ENCODE data around the gene RERE.
"Not testable (repeated sequence)": the region's sequence is repeated elsewhere in the genome, so short reads cannot be mapped to it uniquely, and the experiment has no call there.

RERE gene

GRCh38 chr1:8388732-8389562 lies 428.5 kb downstream of the RERE start:
- Histone ChIP-seq H3K4me3 (no peak overlapping the region), H3K9ac (ENCODE audit: insufficient read length) (no peak overlapping the region), H3K36me3 (ENCODE audit: insufficient read depth, low read length) (peaks cover 27% of the 10 kb centered on the region), H3K9me3 (ENCODE audit: low read depth, low read length) (no peaks in the 10 kb centered on the region), H3K27ac (no peak overlapping the region)
- no peak for DNase-seq (ENCODE audit: low read depth, low spot score)
- TF ChIP-seq FOXP2 (optimal IDR thresholded peaks at IDR 0.05; ENCODE audit: control extremely low read depth, extremely low read length, insufficient read depth) (no peak), POLR2AphosphoS5 (IDR thresholded peaks at IDR 0.05; ENCODE audit: borderline replicate concordance, low read depth, low read length) (no peak), EZH2 (IDR thresholded peaks at IDR 0.05) (no peak)

DNA sequence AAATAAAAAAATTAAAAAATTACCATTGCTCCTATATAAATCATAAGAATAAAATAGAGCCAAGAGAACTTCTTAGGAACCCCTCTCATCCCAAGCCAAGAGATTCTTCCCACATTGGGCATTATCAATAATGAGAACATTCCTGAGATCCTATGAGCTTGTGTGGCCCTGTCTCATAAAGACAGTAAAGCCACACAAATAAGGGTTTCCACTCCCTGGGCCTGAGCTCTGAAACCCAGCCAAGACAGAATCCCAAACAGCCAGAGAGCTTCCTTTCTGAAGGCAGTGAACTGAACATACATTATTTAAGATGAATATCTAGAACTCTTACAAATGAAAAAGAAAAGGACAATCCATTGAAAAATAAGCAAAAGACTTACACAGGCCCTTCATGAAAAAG lies 431.2 kb downstream of the RERE start:
- no peak for DNase-seq (ENCODE audit: low read depth, low spot score)
- TF ChIP-seq POLR2AphosphoS5 (IDR thresholded peaks at IDR 0.05; ENCODE audit: borderline replicate concordance, low read depth, low read length): no peak
- no peak for TF ChIP-seq FOXP2 (optimal IDR thresholded peaks at IDR 0.05; ENCODE audit: control extremely low read depth, extremely low read length, insufficient read depth)
- TF ChIP-seq EZH2 (IDR thresholded peaks at IDR 0.05): no peak
- Histone ChIP-seq H3K36me3 (ENCODE audit: insufficient read depth, low read length) (peaks cover 20% of the 10 kb centered on the region), H3K4me3 (no peak overlapping the region), H3K27ac (no peak overlapping the region), H3K9ac (ENCODE audit: insufficient read length) (no peak overlapping the region), H3K9me3 (ENCODE audit: low read depth, low read length) (no peaks in the 10 kb centered on the region)

GRCh38 chr1:8384577-8384976 lies 432.9 kb downstream of the RERE start:
- Histone ChIP-seq H3K4me3 (no peak overlapping the region), H3K27ac (no peak overlapping the region), H3K36me3 (ENCODE audit: insufficient read depth, low read length) (peaks cover 18% of the 10 kb centered on the region), H3K9ac (ENCODE audit: insufficient read length) (no peak overlapping the region), H3K9me3 (ENCODE audit: low read depth, low read length) (no peaks in the 10 kb centered on the region)
- TF ChIP-seq POLR2AphosphoS5 (IDR thresholded peaks at IDR 0.05; ENCODE audit: borderline replicate concordance, low read depth, low read length) (no peak), EZH2 (IDR thresholded peaks at IDR 0.05) (no peak), FOXP2 (optimal IDR thresholded peaks at IDR 0.05; ENCODE audit: control extremely low read depth, extremely low read length, insufficient read depth) (no peak)
- DNase-seq (ENCODE audit: low read depth, low spot score): no peak

DNA sequence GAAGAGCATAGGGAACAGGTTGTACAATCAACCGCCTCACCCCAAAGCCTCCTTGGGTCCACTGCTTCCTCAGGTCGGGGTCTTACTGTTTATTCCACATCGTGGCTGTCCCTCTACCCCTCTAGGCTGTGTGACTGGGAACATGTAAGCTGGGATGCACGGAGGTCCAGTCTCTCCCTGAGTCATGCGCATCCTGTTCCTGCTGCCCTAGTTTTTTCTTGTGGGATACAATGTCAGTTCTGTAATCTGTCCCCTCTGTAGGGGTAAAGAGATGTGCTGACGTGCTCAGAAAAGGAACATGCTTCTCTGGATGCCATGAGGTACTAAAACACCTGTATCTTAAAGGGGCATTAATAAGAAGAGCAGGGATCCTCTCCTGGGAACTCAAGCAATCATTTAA lies 433.4 kb downstream of the RERE start:
- H3K4me3 ChIP-seq: no peak overlapping the region
- H3K9ac ChIP-seq (ENCODE audit: insufficient read length): no peak overlapping the region
- no peak for DNase-seq (ENCODE audit: low read depth, low spot score)
- peaks cover 13% of the 10 kb centered on the region for H3K36me3 ChIP-seq (ENCODE audit: insufficient read depth, low read length)
- H3K9me3 ChIP-seq (ENCODE audit: low read depth, low read length): no peaks in the 10 kb centered on the region
- no peak for TF ChIP-seq FOXP2 (optimal IDR thresholded peaks at IDR 0.05; ENCODE audit: control extremely low read depth, extremely low read length, insufficient read depth)
- no peak for TF ChIP-seq EZH2 (IDR thresholded peaks at IDR 0.05)
- TF ChIP-seq POLR2AphosphoS5 (IDR thresholded peaks at IDR 0.05; ENCODE audit: borderline replicate concordance, low read depth, low read length): no peak
- H3K27ac ChIP-seq: no peak overlapping the region

DNA sequence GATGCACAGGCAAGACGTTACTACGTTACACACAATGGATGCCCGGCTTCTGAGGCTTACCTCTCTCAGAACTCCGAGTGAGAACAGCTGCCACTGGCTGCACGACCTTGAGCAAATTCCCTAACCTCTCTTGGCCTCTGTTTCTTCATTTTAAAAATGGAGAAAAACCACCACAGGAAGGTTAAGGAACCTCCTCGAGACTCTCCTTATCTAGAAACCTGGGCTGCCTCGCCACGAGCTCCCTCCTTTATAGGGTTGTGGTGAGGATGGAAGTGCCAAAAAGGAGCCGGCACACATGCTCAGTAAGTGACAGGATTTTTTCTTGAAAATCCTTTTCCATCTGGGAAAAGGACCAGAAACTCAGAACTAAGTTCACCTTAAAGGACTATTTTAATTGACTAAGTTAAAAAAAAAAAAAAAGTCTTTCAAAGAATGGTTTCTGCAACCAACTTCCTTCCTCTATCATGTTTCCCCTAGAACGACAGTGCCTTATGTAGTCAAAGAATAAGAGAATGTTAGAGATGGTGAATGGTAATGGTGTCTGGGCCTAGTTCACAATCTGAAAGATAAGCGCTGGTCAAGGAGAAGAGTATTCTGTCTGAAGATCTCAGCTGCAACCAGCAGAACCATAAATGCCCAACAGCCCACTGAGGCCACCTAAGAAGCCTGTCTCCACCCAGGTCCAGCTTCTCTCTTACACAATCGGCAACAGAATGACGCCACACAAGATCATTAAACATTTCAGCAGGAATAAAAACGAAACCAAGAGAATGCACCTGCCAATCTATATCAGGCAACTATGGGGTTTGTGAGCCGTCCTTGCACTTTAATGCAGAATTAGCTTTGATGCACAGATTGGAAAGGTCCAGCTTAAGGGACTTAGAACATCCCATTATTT lies 434.6 kb downstream of the RERE start:
- H3K36me3 ChIP-seq (ENCODE audit: insufficient read depth, low read length): peaks cover 7% of the 10 kb centered on the region
- H3K9ac ChIP-seq (ENCODE audit: insufficient read length): no peak overlapping the region
- no peak for TF ChIP-seq EZH2 (IDR thresholded peaks at IDR 0.05)
- no peak for TF ChIP-seq POLR2AphosphoS5 (IDR thresholded peaks at IDR 0.05; ENCODE audit: borderline replicate concordance, low read depth, low read length)
- no peak for TF ChIP-seq FOXP2 (optimal IDR thresholded peaks at IDR 0.05; ENCODE audit: control extremely low read depth, extremely low read length, insufficient read depth)
- no peaks in the 10 kb centered on the region for H3K9me3 ChIP-seq (ENCODE audit: low read depth, low read length)
- no peak for DNase-seq (ENCODE audit: low read depth, low spot score)
- no peak overlapping the region for H3K27ac ChIP-seq
- H3K4me3 ChIP-seq: no peak overlapping the region

- DNase-seq (ENCODE audit: low read depth, low spot score): no peak
- no peaks in the 10 kb centered on the region for H3K9me3 ChIP-seq (ENCODE audit: low read depth, low read length)
- no peaks in the 10 kb centered on the region; the same call in 1 of the 2 replicates for H3K36me3 ChIP-seq (ENCODE audit: insufficient read depth, low read length)
- TF ChIP-seq POLR2AphosphoS5 (IDR thresholded peaks at IDR 0.05; ENCODE audit: borderline replicate concordance, low read depth, low read length): no peak
- no peak overlapping the region for H3K27ac ChIP-seq
- H3K9ac ChIP-seq (ENCODE audit: insufficient read length): no peak overlapping the region
- no peak overlapping the region for H3K4me3 ChIP-seq
Measured at GRCh38 chr1:8382051-8382505, 435.4 kb downstream of the RERE start.

DNA sequence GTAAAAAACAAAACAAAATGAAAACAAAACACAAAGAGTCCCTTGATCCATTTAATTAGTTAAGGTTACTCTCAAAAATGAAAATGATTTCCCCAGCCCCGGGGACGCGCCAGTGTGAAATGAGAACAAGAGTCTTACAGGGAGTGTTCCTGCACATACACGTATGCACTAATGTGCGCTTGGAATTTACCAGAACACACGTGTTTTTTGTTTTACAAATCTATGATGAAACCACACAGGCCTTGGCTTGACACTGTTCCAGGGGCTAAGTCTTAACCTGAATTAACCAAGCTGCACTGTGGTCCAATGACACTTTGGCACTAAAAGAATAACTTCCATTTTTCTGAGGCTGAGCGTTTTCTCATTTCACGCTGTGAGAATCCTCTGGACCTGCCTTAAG lies 435.8 kb downstream of the RERE start:
- Histone ChIP-seq H3K9me3 (ENCODE audit: low read depth, low read length) (no peaks in the 10 kb centered on the region), H3K36me3 (ENCODE audit: insufficient read depth, low read length) (no peaks in the 10 kb centered on the region; the same call in 1 of the 2 replicates), H3K9ac (ENCODE audit: insufficient read length) (no peak overlapping the region), H3K4me3 (no peak overlapping the region), H3K27ac (no peak overlapping the region)
- DNase-seq (ENCODE audit: low read depth, low spot score): no peak
- TF ChIP-seq EZH2 (IDR thresholded peaks at IDR 0.05) (no peak), POLR2AphosphoS5 (IDR thresholded peaks at IDR 0.05; ENCODE audit: borderline replicate concordance, low read depth, low read length) (no peak)

- H3K36me3 ChIP-seq (ENCODE audit: insufficient read depth, low read length); H3K9me3 ChIP-seq (ENCODE audit: low read depth, low read length); H3K4me3 ChIP-seq: not testable (repeated sequence)
Measured at GRCh38 chr1:8380310-8380709, 437.1 kb downstream of the RERE start.

More at GRCh38 chr1:8380310-8380709, 437.1 kb downstream of the RERE start:
- H3K9ac ChIP-seq (ENCODE audit: insufficient read length); DNase-seq (ENCODE audit: low read depth, low spot score); H3K27ac ChIP-seq: not testable (repeated sequence)

Measured in SK-N-MC (cell line).